ENCODE data around the gene RAB6B.

The RAB6B gene

GRCh38 chr3:133895208-133896001 is at the start of gene RAB6B:
Gene RAB6B, minus strand, starts transcription at chr3:133895882. Its CDS starts 416 bp downstream, at chr3:133895466.
- DNase-seq = no peak

GRCh38 chr3:133944641-133945380 is 49.1 kb upstream of the RAB6B start:
- no peak for DNase-seq

GRCh38 chr3:133944181-133944580 is 48.5 kb upstream of the RAB6B start:
- no peak for DNase-seq

GRCh38 chr3:133943639-133944141 is 48.0 kb upstream of the RAB6B start:
- no peak for DNase-seq

GRCh38 chr3:133943031-133943535 is 47.4 kb upstream of the RAB6B start:
- no peak for DNase-seq

GRCh38 chr3:133941415-133941821 is 45.7 kb upstream of the RAB6B start:
- DNase-seq = no peak

- no peak for DNase-seq
Measured at GRCh38 chr3:133940536-133940935, 44.9 kb upstream of the RAB6B start.

- no peak for DNase-seq
Measured at GRCh38 chr3:133939463-133939835, 43.8 kb upstream of the RAB6B start.

GRCh38 chr3:133938770-133939462 is 43.2 kb upstream of the RAB6B start:
- DNase-seq = peak; percentile 46

GRCh38 chr3:133937756-133938601 is 42.3 kb upstream of the RAB6B start:
- DNase-seq = peak; percentile 45

- peak; percentile 37 for DNase-seq
Measured at GRCh38 chr3:133937061-133937686, 41.5 kb upstream of the RAB6B start.

GRCh38 chr3:133935843-133936769 is 40.4 kb upstream of the RAB6B start:
- DNase-seq = peak; percentile 43

- DNase-seq = peak; percentile 45
Measured at GRCh38 chr3:133934996-133935842, 39.5 kb upstream of the RAB6B start.

- peak; percentile 26 for DNase-seq
Measured at GRCh38 chr3:133934073-133934970, 38.6 kb upstream of the RAB6B start.

- peak; percentile 43 for DNase-seq
Measured at GRCh38 chr3:133933097-133934024, 37.7 kb upstream of the RAB6B start.

GRCh38 chr3:133932009-133932408 is 36.3 kb upstream of the RAB6B start:
- peak; percentile 41 for DNase-seq

GRCh38 chr3:133931084-133931483 is 35.4 kb upstream of the RAB6B start:
- DNase-seq = no peak

Data from activated CD8-positive, alpha-beta memory T cell treated with anti-CD3 and anti-CD28 coated beads for 24 hours (primary cell).